GM12873 (cell line): Measurements from ENCODE around the gene GPHB5.
A peak's percentile ranks its signal among the peaks of the same experiment; 100 is the strongest.

Source experiments
- CTCF ChIP-seq: IDR thresholded peaks from 2 replicates; pipeline ENCODE4 v1.5.1; 2012; ENCODE audit warnings: low read depth, mild to moderate bottlenecking, moderate library complexity, low read length, control low read depth; ENCODE audit not compliant: insufficient read depth; ENCODE audit errors: missing control alignments

GPHB5 gene

GRCh38 chr14:63318835-63319234, at the start of gene GPHB5:
Gene GPHB5 (minus strand): TSS chr14:63318935. CDS start chr14:63317849, 1,086 bp downstream.
- no peak for TF ChIP-seq CTCF

- TF ChIP-seq CTCF: no peak
Measured at GRCh38 chr14:63367742-63368364, 49.1 kb upstream of the GPHB5 start.

GRCh38 chr14:63362389-63362819, 43.7 kb upstream of the GPHB5 start:
- no peak for TF ChIP-seq CTCF

GRCh38 chr14:63361790-63362189, 43.1 kb upstream of the GPHB5 start:
- peak; percentile 20 for TF ChIP-seq CTCF

GRCh38 chr14:63357841-63358240, 39.1 kb upstream of the GPHB5 start:
- TF ChIP-seq CTCF: no peak

GRCh38 chr14:63345826-63346225, 27.1 kb upstream of the GPHB5 start:
- no peak for TF ChIP-seq CTCF

GRCh38 chr14:63344336-63344735, 25.6 kb upstream of the GPHB5 start:
- no peak for TF ChIP-seq CTCF

- no peak for TF ChIP-seq CTCF
Measured at GRCh38 chr14:63343878-63344277, 25.1 kb upstream of the GPHB5 start.
